AG10803 (cell line): Measurements from ENCODE around the gene OOSP2.

Experiments used
- DNase-seq: peaks from one replicate; pipeline ENCODE4 v3.0.0; 2010; ENCODE audit warnings: low read depth
- H3K4me3 ChIP-seq: 2 replicates; pipeline ENCODE4 v1.5.1; 2011; ENCODE audit warnings: mild to moderate bottlenecking, low read length, control low read depth
- CTCF ChIP-seq: conservative IDR thresholded peaks from 2 replicates; pipeline ENCODE4 v1.5.1; 2011; ENCODE audit warnings: mild to moderate bottlenecking, low read length, control low read depth, inconsistent platforms

OOSP2 gene

DNA sequence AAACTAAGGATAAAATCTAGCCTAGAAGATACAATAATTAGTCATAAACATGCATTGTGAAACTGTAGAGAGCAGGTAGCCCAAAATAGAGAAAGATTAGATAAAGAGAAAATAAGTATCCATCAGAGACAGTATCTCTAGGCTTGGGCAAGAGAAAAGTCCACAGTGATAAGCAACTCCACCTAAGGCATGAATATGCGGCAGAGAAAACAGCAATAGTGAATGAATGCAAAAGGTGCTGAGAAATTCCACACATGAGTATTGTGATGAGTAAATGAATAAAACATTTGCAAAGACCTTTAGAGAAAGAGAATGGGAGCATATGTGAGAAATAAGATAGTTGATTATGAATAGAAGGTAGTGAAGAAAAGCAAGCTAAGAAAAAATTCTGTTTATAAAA is 57.0 kb downstream of the OOSP2 start:
- no peak overlapping the region for H3K4me3 ChIP-seq
- DNase-seq, result no peak
- TF ChIP-seq CTCF, result no peak
